ENCODE data around the gene RGS11.

DNA sequence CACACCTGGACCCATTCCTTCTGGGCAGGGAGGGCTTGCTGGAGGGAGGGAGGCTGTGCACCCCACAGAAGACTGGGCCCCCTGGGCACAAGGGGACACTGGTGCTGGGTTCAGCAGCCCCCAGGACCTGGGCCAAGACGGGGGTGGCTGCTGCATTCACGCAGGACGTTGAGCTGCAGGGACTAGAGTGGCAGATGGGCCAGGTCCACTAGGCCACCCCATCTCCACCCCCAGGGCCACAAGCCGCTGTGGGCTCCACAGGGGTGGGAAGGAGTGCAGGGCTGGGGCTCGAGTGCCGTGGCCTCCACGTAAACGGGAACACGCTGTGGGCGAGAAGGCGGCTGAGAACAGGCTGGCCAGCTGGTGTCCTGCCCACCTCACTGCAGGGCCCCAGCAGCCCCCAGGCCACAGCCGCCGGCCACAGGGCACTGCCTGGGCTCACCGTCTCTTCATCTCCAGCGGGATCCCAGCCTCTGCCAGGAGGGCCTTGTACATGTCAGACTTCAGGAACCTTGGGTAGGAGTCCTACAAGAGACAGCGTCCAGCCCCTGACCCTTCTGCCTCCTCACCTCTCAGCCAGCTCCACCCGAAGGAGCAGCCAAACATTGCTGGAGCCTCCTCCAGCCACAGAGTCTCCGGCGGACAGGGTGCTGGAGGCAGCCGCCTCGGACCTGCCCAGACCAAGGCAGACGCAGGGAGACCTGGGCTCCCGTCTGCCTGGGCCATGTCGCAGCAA lies 6.5 kb downstream of the RGS11 start:
- no peak for TF ChIP-seq CTCF (IDR thresholded peaks at IDR 0.05; ENCODE audit: low read depth, low read length, poor library complexity, severe bottlenecking)
- no peak for TF ChIP-seq EZH2phosphoT487 (IDR thresholded peaks at IDR 0.05; ENCODE audit: borderline replicate concordance, low read length)

All from DOHH2 (cell line).